A673 (cell line): ENCODE measurements around the gene TRIM25. TPM values are rescaled to one million over a fixed set of nuclear protein-coding genes. Genes with fewer than 3 reads are reported as not detected.

Experiments
- BruUV-seq: library from RNA; stranded (reverse); fragments of 400-500 nt; replicated peaks from 2 replicates; lab custom pipeline; 2021; lab: Mats Ljungman, UMichigan
- CTCF ChIA-PET: fragments of 300-600 bp; sonication (Branson Sonifier 250); formaldehyde crosslinking; loops from one replicate; lab custom pipeline; 2022; ENCODE audit warnings: antibody characterized with exemption; lab: Charles Lee
- POLR2A ChIA-PET: fragments of 300-600 bp; sonication (Branson Sonifier 250); formaldehyde crosslinking; loops from one replicate; lab custom pipeline; 2022; ENCODE audit warnings: antibody characterized with exemption; ENCODE audit not compliant: low non-redundant PET; lab: Charles Lee
- DNase-seq: peaks from one replicate; pipeline ENCODE4 v3.0.0-alpha.2; 2015; ENCODE audit warnings: low spot score
- H3K27ac ChIP-seq: fragments of 200-600 bp; sonication (generic); 2 replicates; pipeline ENCODE4 v1.5.1; 2016; ENCODE audit warnings: mixed run types, low read depth, mild to moderate bottlenecking, mixed read lengths, antibody characterized with exemption, low read length; ENCODE audit not compliant: poor library complexity, severe bottlenecking
- H3K27me3 ChIP-seq: fragments of 200-600 bp; sonication (generic); replicated peaks from 2 replicates; pipeline ENCODE4 v1.6.1; 2017; ENCODE audit warnings: mixed run types, low read depth, mild to moderate bottlenecking, mixed read lengths, antibody characterized with exemption, low read length; ENCODE audit not compliant: insufficient read depth, poor library complexity
- H3K36me3 ChIP-seq: fragments of 200-600 bp; sonication (generic); 2 replicates; pipeline ENCODE4 v1.6.1; 2016; ENCODE audit warnings: mixed run types, mild to moderate bottlenecking, mixed read lengths, antibody characterized with exemption, low read length; ENCODE audit not compliant: insufficient read depth, poor library complexity, severe bottlenecking
- H3K4me1 ChIP-seq: fragments of 200-600 bp; sonication (generic); 2 replicates; pipeline ENCODE4 v1.6.1; 2017; ENCODE audit warnings: mixed run types, mild to moderate bottlenecking, mixed read lengths, antibody characterized with exemption, low read length; ENCODE audit not compliant: insufficient read depth, poor library complexity, severe bottlenecking
- H3K4me3 ChIP-seq: fragments of 200-600 bp; sonication (generic); 2 replicates; pipeline ENCODE4 v1.5.1; 2016; ENCODE audit warnings: low read depth, mixed run types, mild to moderate bottlenecking, mixed read lengths, low read length; ENCODE audit not compliant: poor library complexity, severe bottlenecking
- H3K9me3 ChIP-seq: fragments of 200-600 bp; sonication (generic); 2 replicates; pipeline ENCODE4 v1.6.1; 2016; ENCODE audit warnings: mixed run types, low read depth, mild to moderate bottlenecking, mixed read lengths, antibody characterized with exemption, low read length; ENCODE audit not compliant: poor library complexity, severe bottlenecking
- CTCF ChIP-seq: fragments of 300-800, 200-600 bp; sonication (generic); conservative IDR thresholded peaks from 2 replicates; pipeline ENCODE4 v1.5.1; 2017; ENCODE audit warnings: low read depth, mild to moderate bottlenecking, antibody characterized with exemption, low read length, moderate library complexity, mixed read lengths
- EZH2 ChIP-seq: fragments of 200-600 bp; sonication (generic); IDR thresholded peaks from 2 replicates; pipeline ENCODE4 v1.6.1; 2017; ENCODE audit warnings: borderline replicate concordance, low read depth, mild to moderate bottlenecking, mixed read lengths, antibody characterized with exemption, low read length; ENCODE audit not compliant: poor library complexity, severe bottlenecking
- intact Hi-C: fragments of 100-400 bp; cut with micrococcal nuclease; formaldehyde crosslinking; loops from one replicate; pipeline ENCODE4 v1.10.0; 2022; ENCODE audit not compliant: unreplicated experiment
- total RNA-seq: library from RNA; stranded (reverse); gene quantifications from 2 replicates; pipeline ENCODE4 v1.2.3, GENCODE V29; 2021

The TRIM25 gene
- total RNA-seq, 1 experiment from 2014 or later = 58.0 TPM

- ChIA-PET CTCF (no interaction called here), POLR2A (no interaction called here)
- intact Hi-C loops = no loop called here
- H3K27ac ChIP-seq = no peak overlapping the region
- DNase-seq = no peak
- H3K27me3 ChIP-seq = no peaks in the 10 kb centered on the region
- no peaks in the 10 kb centered on the region for H3K4me1 ChIP-seq
- peaks cover 7% of the 10 kb centered on the region for H3K36me3 ChIP-seq
- no peaks in the 10 kb centered on the region for H3K9me3 ChIP-seq
- no peak overlapping the region for H3K4me3 ChIP-seq
- TF ChIP-seq EZH2 (no peak), CTCF (no peak)
- BruUV-seq = no TSS peak
These were observed 64.7 kb downstream of the TRIM25 start for GRCh38 chr17:56849131-56849530.

- Histone ChIP-seq H3K36me3 (peaks cover 7% of the 10 kb centered on the region), H3K27me3 (no peaks in the 10 kb centered on the region), H3K9me3 (no peaks in the 10 kb centered on the region), H3K4me3 (no peak overlapping the region), H3K4me1 (peaks cover 8% of the 10 kb centered on the region), H3K27ac (no peak overlapping the region)
- TF ChIP-seq EZH2 = no peak
- TF ChIP-seq CTCF = no peak
- CTCF ChIA-PET = no interaction called here
- intact Hi-C loops = no loop called here
- BruUV-seq = no TSS peak
- POLR2A ChIA-PET = interaction anchor here (0.7 kb wide), 1 partner anchor 132 kb away, joined by 3 read pairs; no protein-coding TSS in a partner anchor
- no peak for DNase-seq
These were observed 66.7 kb downstream of the TRIM25 start for GRCh38 chr17:56847106-56847505.

GRCh38 chr17:56845934-56846333, 67.9 kb downstream of the TRIM25 start:
- Histone ChIP-seq H3K9me3 (no peaks in the 10 kb centered on the region), H3K4me3 (no peak overlapping the region), H3K4me1 (peaks cover 8% of the 10 kb centered on the region), H3K36me3 (peaks cover 7% of the 10 kb centered on the region), H3K27me3 (no peaks in the 10 kb centered on the region), H3K27ac (no peak overlapping the region)
- no TSS peak for BruUV-seq
- TF ChIP-seq EZH2 (no peak), CTCF (no peak)
- POLR2A ChIA-PET = no interaction called here
- DNase-seq = no peak
- CTCF ChIA-PET = no interaction called here
- intact Hi-C loops = no loop called here
